Panc1 (cell line): ENCODE measurements around the gene LRMDA. TPM values are rescaled to one million over a fixed set of nuclear protein-coding genes. Genes with fewer than 3 reads are reported as not detected.

Source experiments
- ATAC-seq: fragments of 200-7000 bp; cut with Tn5 transposase; 2 replicates; pipeline ENCODE4 v1.9.1; 2020; ENCODE audit warnings: mild to moderate bottlenecking, moderate library complexity
- BruUV-seq: library from RNA; stranded (reverse); fragments of 400-500 nt; replicated peaks from 2 replicates; lab custom pipeline; 2021; lab: Mats Ljungman, UMichigan
- CTCF ChIA-PET: fragments of 300-600 bp; sonication (Branson Sonifier 250); formaldehyde crosslinking; loops from one replicate; lab custom pipeline; 2022; ENCODE audit warnings: antibody characterized with exemption; lab: Charles Lee
- POLR2A ChIA-PET: fragments of 300-600 bp; sonication (Branson Sonifier 250); formaldehyde crosslinking; loops from one replicate; lab custom pipeline; 2022; ENCODE audit warnings: antibody characterized with exemption; lab: Charles Lee
- DNase-seq: peaks from one replicate; pipeline ENCODE4 v3.0.0-alpha.2; 2010; ENCODE audit warnings: low read depth, low spot score
- H3K27ac ChIP-seq: 2 replicates; pipeline ENCODE4 v1.5.1; 2011; ENCODE audit warnings: mild to moderate bottlenecking, low read length, inconsistent platforms
- H3K27me3 ChIP-seq: fragments of 200-500 bp; sonication (Bioruptor generic); 2 replicates; pipeline ENCODE4 v1.6.0; 2014; ENCODE audit warnings: low read length, inconsistent platforms; ENCODE audit not compliant: control insufficient read depth, insufficient read depth
- H3K36me3 ChIP-seq: fragments of 200-500 bp; sonication (Bioruptor generic); 2 replicates; pipeline ENCODE4 v1.5.1; 2014; ENCODE audit warnings: inconsistent platforms, mild to moderate bottlenecking, low read length, moderate library complexity; ENCODE audit not compliant: control insufficient read depth, insufficient read depth
- H3K4me1 ChIP-seq: 2 replicates; pipeline ENCODE4 v1.5.1; 2011; ENCODE audit warnings: inconsistent platforms, mild to moderate bottlenecking, low read length, moderate library complexity; ENCODE audit not compliant: control insufficient read depth, insufficient read depth
- H3K4me3 ChIP-seq, 2 experiments: 2 replicates each; pipeline ENCODE4 v1.5.1; 2011 to 2012; ENCODE audit warnings: low read depth in 2 of 2, low read length in 2 of 2, mild to moderate bottlenecking in 2 of 2, inconsistent platforms in 1 of 2, moderate library complexity in 1 of 2
- H3K9me3 ChIP-seq: fragments of 200-500 bp; sonication (Bioruptor generic); 2 replicates; pipeline ENCODE4 v1.5.1; 2014; ENCODE audit warnings: low read depth, mild to moderate bottlenecking, inconsistent platforms, low read length, moderate library complexity; ENCODE audit not compliant: control insufficient read depth, insufficient read depth
- POLR2AphosphoS5 ChIP-seq: IDR thresholded peaks from 2 replicates; pipeline ENCODE4 v1.6.1; 2012; ENCODE audit warnings: mild to moderate bottlenecking, low read depth, low read length, moderate library complexity
- REST ChIP-seq, 2 experiments: IDR thresholded peaks; 2 replicates each; pipeline ENCODE4 v1.6.1; 2011 to 2012; ENCODE audit warnings: low read depth in 2 of 2, control low read depth in 1 of 2, low read length in 1 of 2, mild to moderate bottlenecking in 1 of 2, moderate library complexity in 1 of 2; ENCODE audit not compliant: insufficient read depth in 1 of 2
- SIN3A ChIP-seq: IDR thresholded peaks from 2 replicates; pipeline ENCODE4 v1.6.1; 2012; ENCODE audit warnings: low read depth, mild to moderate bottlenecking, low read length, moderate library complexity, borderline replicate concordance; ENCODE audit not compliant: insufficient read depth
- TCF7L2 ChIP-seq: IDR thresholded peaks from 2 replicates; pipeline ENCODE4 v1.6.1; 2011; ENCODE audit warnings: mild to moderate bottlenecking, low read depth, low read length, inconsistent platforms
- in situ Hi-C: cut with HindIII; loops from 2 replicates; pipeline ENCODE4 v1.10.0; 2016; ENCODE audit warnings: low sequenced_read_pairs, low pct_unique_long_range_greater_than_20kb
- intact Hi-C: fragments of 100-400 bp; cut with micrococcal nuclease; formaldehyde crosslinking; loops from one replicate; pipeline ENCODE4 v1.10.0; 2022; ENCODE audit not compliant: unreplicated experiment
- total RNA-seq: library from RNA; stranded (reverse); gene quantifications from one replicate; pipeline ENCODE4 v1.2.1, GENCODE V29; 2021; ENCODE audit not compliant: unreplicated experiment
- TF ChIP-seq, protein P1 (sequence below): fragments of 450-650 bp; IDR thresholded peaks from 2 replicates; pipeline ENCODE4 v1.5.1; 2017; ENCODE audit warnings: mild to moderate bottlenecking

The LRMDA gene
- total RNA-seq, 1 experiment from 2014 or later, result 1.2 TPM

DNA sequence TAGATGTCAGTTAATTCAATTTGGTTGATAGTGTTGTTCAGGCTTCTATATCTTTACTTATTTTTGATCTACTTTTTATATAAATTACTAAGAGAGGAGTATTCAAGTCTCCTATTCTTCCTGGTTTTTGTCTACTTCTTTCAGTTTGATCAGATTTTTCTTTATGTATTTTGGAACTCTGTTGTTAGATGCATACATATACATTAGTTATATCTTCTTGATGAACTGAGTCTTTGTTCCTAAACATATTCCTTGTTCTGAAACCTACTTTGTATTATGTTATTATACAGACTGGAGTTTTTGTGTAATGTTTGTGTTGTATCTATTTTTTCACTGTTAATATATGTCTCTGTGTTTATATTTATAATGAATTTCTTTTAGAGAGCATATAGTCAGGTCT, 118.8 kb downstream of the LRMDA start:
- in situ Hi-C loops (no loop called here), intact Hi-C loops (no loop called here)
- H3K27me3 ChIP-seq, result no peaks in the 10 kb centered on the region
- CTCF ChIA-PET, result no interaction called here
- H3K4me1 ChIP-seq, result no peaks in the 10 kb centered on the region
- H3K36me3 ChIP-seq, result no peaks in the 10 kb centered on the region
- POLR2A ChIA-PET, result no interaction called here
- ATAC-seq (no peak), DNase-seq (no peak)
- no TSS peak for BruUV-seq
- H3K4me3 ChIP-seq, result no peak overlapping the region
- H3K9me3 ChIP-seq, result 0 out of 2 replicates have a peak, but pooled peaks cover 3% of the 10 kb centered on the region
- TF ChIP-seq POLR2AphosphoS5, result no peak
- TF ChIP-seq TCF7L2, result no peak
- TF ChIP-seq, protein P1, sequence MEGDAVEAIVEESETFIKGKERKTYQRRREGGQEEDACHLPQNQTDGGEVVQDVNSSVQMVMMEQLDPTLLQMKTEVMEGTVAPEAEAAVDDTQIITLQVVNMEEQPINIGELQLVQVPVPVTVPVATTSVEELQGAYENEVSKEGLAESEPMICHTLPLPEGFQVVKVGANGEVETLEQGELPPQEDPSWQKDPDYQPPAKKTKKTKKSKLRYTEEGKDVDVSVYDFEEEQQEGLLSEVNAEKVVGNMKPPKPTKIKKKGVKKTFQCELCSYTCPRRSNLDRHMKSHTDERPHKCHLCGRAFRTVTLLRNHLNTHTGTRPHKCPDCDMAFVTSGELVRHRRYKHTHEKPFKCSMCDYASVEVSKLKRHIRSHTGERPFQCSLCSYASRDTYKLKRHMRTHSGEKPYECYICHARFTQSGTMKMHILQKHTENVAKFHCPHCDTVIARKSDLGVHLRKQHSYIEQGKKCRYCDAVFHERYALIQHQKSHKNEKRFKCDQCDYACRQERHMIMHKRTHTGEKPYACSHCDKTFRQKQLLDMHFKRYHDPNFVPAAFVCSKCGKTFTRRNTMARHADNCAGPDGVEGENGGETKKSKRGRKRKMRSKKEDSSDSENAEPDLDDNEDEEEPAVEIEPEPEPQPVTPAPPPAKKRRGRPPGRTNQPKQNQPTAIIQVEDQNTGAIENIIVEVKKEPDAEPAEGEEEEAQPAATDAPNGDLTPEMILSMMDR, result no peak
- TF ChIP-seq REST (IDR thresholded peaks at IDR 0.05; ENCODE audit: insufficient read depth in 1 of 2, low read depth in 2 of 2, low read length in 1 of 2), result no peak
- no peak for TF ChIP-seq SIN3A
- H3K27ac ChIP-seq, result no peak overlapping the region

DNA sequence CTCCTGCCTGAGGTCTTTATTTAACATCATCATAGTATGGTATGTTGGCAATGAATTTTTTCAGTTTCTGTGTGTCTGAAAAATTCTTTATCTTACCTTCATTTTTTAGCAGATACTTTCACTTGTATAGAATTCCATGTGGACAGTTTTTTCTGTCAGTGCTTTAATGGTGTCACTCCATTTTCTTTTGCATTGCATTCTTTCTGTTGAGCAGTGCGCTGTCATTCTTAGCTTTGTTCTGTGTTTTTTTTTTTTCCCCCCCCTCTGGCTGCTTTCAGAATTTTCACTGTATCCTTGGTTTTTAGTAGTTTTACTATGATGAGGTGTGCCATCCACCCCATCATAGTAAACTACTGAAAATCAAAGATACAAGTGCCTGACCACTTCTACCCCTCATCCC, 120.7 kb downstream of the LRMDA start:
- Histone ChIP-seq H3K9me3 (0 out of 2 replicates have a peak, but pooled peaks cover 3% of the 10 kb centered on the region), H3K4me3 (no peak overlapping the region), H3K36me3 (no peaks in the 10 kb centered on the region), H3K27me3 (no peaks in the 10 kb centered on the region), H3K4me1 (no peaks in the 10 kb centered on the region), H3K27ac (no peak overlapping the region)
- TF ChIP-seq TCF7L2 (no peak), REST (IDR thresholded peaks at IDR 0.05; ENCODE audit: insufficient read depth in 1 of 2, low read depth in 2 of 2, low read length in 1 of 2) (no peak)
- TF ChIP-seq, protein P1, result no peak
- no peak for ATAC-seq
- POLR2A ChIA-PET, result no interaction called here
- intact Hi-C loops (no loop called here), in situ Hi-C loops (no loop called here)
- no TSS peak for BruUV-seq
- DNase-seq, result no peak
- CTCF ChIA-PET, result no interaction called here
